B cell (primary cell): ENCODE data around the gene RER1. TPM values are rescaled to one million over a fixed set of nuclear protein-coding genes. Genes with fewer than 3 reads are reported as not detected.

Source experiments
- ATAC-seq: fragments of 200-7000 bp; cut with Tn5 transposase; one replicate; pipeline ENCODE4 v1.10.0; 2021; ENCODE audit warnings: low read depth, mild to moderate bottlenecking, moderate number of reproducible peaks, moderate library complexity
- CTCF ChIA-PET: fragments of 350-600 bp; sonication (Branson Sonifier 250); formaldehyde crosslinking; loops from one replicate; lab custom pipeline; 2021; ENCODE audit warnings: antibody characterized with exemption, inconsistent platforms; lab: Charles Lee
- POLR2A ChIA-PET: fragments of 350-600 bp; sonication (Branson Sonifier 250); formaldehyde crosslinking; loops from one replicate; lab custom pipeline; 2021; ENCODE audit warnings: antibody characterized with exemption; lab: Charles Lee
- DNase-seq: peaks from one replicate; pipeline ENCODE4 v3.0.0; 2013
- H2AFZ ChIP-seq: 2 replicates; pipeline ENCODE4 v1.6.1; 2012; ENCODE audit warnings: mild to moderate bottlenecking, low read depth, low read length; ENCODE audit not compliant: insufficient read depth, poor library complexity, severe bottlenecking
- H3K27ac ChIP-seq, 2 donors: 1 replicate in 1 of 2; 2 replicates in 1 of 2; pipeline ENCODE4 v1.5.1; 2012 to 2013; ENCODE audit warnings: low read length in 2 of 2, mild to moderate bottlenecking in 2 of 2, moderate library complexity in 1 of 2
- H3K27me3 ChIP-seq, 4 experiments: fragments of 200-600 bp in 1 of 4; sonication (generic) in 1 of 4; replicated peaks in 1 of 4; 1 replicate in 2 of 4; 2 replicates in 2 of 4; pipeline versions ENCODE4 v1.6.1 to v1.7.0; 2013 to 2016; ENCODE audit warnings: low read length in 3 of 4, mild to moderate bottlenecking in 2 of 4, mixed read lengths in 1 of 4, moderate library complexity in 1 of 4; ENCODE audit not compliant: insufficient read depth in 4 of 4, control insufficient read depth in 3 of 4; ENCODE audit errors: control extremely low read depth in 1 of 4
- H3K36me3 ChIP-seq, 2 experiments: replicated peaks in 1 of 2; 1 replicate in 1 of 2; 2 replicates in 1 of 2; pipeline versions ENCODE4 v1.6.1 to v1.7.1; 2013; ENCODE audit warnings: low read length in 1 of 2; ENCODE audit not compliant: insufficient read depth in 2 of 2, control insufficient read depth in 1 of 2; ENCODE audit errors: control extremely low read depth in 1 of 2, extremely low read depth in 1 of 2
- H3K4me1 ChIP-seq, 2 donors: fragments of 200-600 bp in 1 of 2; sonication (generic) in 1 of 2; 1 replicate in 1 of 2; 2 replicates in 1 of 2; pipeline versions ENCODE4 v1.5.1 to v1.6.1; 2013 to 2017; ENCODE audit warnings: low read length in 2 of 2; ENCODE audit not compliant: control insufficient read depth in 2 of 2, insufficient read depth in 2 of 2
- H3K4me2 ChIP-seq: replicated peaks from 2 replicates; pipeline ENCODE3; 2012; ENCODE audit warnings: mild to moderate bottlenecking, low read depth, low read length; ENCODE audit not compliant: poor library complexity, severe bottlenecking
- H3K4me3 ChIP-seq, 5 experiments: fragments of 200-600 bp in 1 of 5; sonication (generic) in 1 of 5; 1 replicate in 3 of 5; 2 replicates in 2 of 5; pipeline versions ENCODE4 v1.5.1 to v1.7.0; 2011 to 2016; ENCODE audit warnings: low read length in 4 of 5, mild to moderate bottlenecking in 4 of 5, low read depth in 2 of 5, control low read depth in 1 of 5, moderate library complexity in 1 of 5; ENCODE audit not compliant: insufficient read depth in 1 of 5; ENCODE audit errors: control extremely low read depth in 1 of 5, extremely low read depth in 1 of 5
- H3K79me2 ChIP-seq: fragments of 200-600 bp; sonication (generic); one replicate; pipeline ENCODE4 v1.6.0; 2016; ENCODE audit warnings: low read length; ENCODE audit not compliant: control insufficient read depth, insufficient read depth
- H3K9ac ChIP-seq: fragments of 200-600 bp; sonication (generic); 2 replicates; pipeline ENCODE4 v1.6.1; 2017; ENCODE audit warnings: mild to moderate bottlenecking, low read length, moderate library complexity
- H3K9me3 ChIP-seq, 3 donors: one replicate each; pipeline versions ENCODE4 v1.6.1 to v1.7.1; 2013; ENCODE audit warnings: low read length in 2 of 3; ENCODE audit not compliant: control insufficient read depth in 2 of 3, insufficient read depth in 1 of 3; ENCODE audit errors: control extremely low read depth in 1 of 3
- H4K20me1 ChIP-seq: 2 replicates; pipeline ENCODE4 v1.6.0; 2012; ENCODE audit warnings: mild to moderate bottlenecking, low read length; ENCODE audit not compliant: insufficient read depth, control insufficient read depth, poor library complexity, severe bottlenecking
- H3K27ac Mint-ChIP-seq: one replicate; pipeline ENCODE4 v1.8.0; 2021; ENCODE audit warnings: mixed read lengths
- H3K27me3 Mint-ChIP-seq: one replicate; pipeline ENCODE4 v1.8.0; 2021; ENCODE audit warnings: mixed read lengths
- H3K4me1 Mint-ChIP-seq: one replicate; pipeline ENCODE4 v1.8.0; 2021; ENCODE audit warnings: mixed read lengths
- H3K4me3 Mint-ChIP-seq: one replicate; pipeline ENCODE4 v1.8.0; 2021; ENCODE audit warnings: mixed read lengths
- H3K9me3 Mint-ChIP-seq: one replicate; pipeline ENCODE4 v1.8.0; 2022; ENCODE audit warnings: mixed read lengths; ENCODE audit not compliant: insufficient read depth
- CTCF ChIP-seq: fragments of 200-600 bp; IDR thresholded peaks from one replicate; pipeline ENCODE4 v1.8.0; 2022; ENCODE audit warnings: antibody characterized with exemption, mild to moderate bottlenecking
- EZH2 ChIP-seq: IDR thresholded peaks from 2 replicates; pipeline ENCODE4 v1.6.1; 2012; ENCODE audit warnings: borderline replicate concordance, low read depth, mild to moderate bottlenecking, moderate library complexity, low read length; ENCODE audit not compliant: insufficient read depth, poor library complexity, severe bottlenecking
- WGBS: methylation state at CpG from one replicate; pipeline ENCODE4 v1.1.5; 2013; ENCODE audit warnings: missing lambda C conversion rate; ENCODE audit not compliant: insufficient coverage; 5-methylcytosine and 5-hydroxymethylcytosine counted together
- intact Hi-C: fragments of 100-400 bp; cut with micrococcal nuclease; formaldehyde crosslinking; loops from one replicate; pipeline ENCODE4 v1.10.0; 2022
- polyA plus RNA-seq: library from polyadenylated mRNA; depleted of rRNA; stranded (reverse); fragments of >200 nt; gene quantifications from 2 replicates; pipeline ENCODE4 v1.2.3, GENCODE V29; 2012
- total RNA-seq, 2 donors: library from RNA; stranded (reverse); fragments of 120-200 nt in 1 of 2; gene quantifications; 1 replicate in 1 of 2; 2 replicates in 1 of 2; pipeline versions ENCODE4 v1.2.3 to v1.2.4, GENCODE V29; 2013 to 2022

RER1 gene
- total and polyA plus RNA-seq, 2 donors (not counting 1 experiment from before 2014, with no cell fraction given): 78.5 to 118 TPM

- H3K4me2 ChIP-seq: no peak overlapping the region
- ChIA-PET POLR2A (no interaction called here), CTCF (interaction anchor here (0.8 kb wide), 1 partner anchor 202 kb away, joined by 3 read pairs; the partner anchor contains the start of gene FAAP20)
- H3K36me3 ChIP-seq: peaks cover 2 to 78% of the 10 kb centered on the region in 2 experiments
- H3K9me3 Mint-ChIP-seq: no peaks in the 10 kb centered on the region
- H3K9ac ChIP-seq: no peak overlapping the region
- TF ChIP-seq CTCF (no peak), EZH2 (no peak)
- peak overlapping the region; percentile 63 for H3K27ac Mint-ChIP-seq
- no peak overlapping the region for H3K4me3 ChIP-seq
- H3K79me2 ChIP-seq: peaks cover 88% of the 10 kb centered on the region
- H2AFZ ChIP-seq: no peak overlapping the region
- H4K20me1 ChIP-seq: peaks cover 85% of the 10 kb centered on the region
- no peak overlapping the region for H3K27ac ChIP-seq
- DNase-seq (no peak), ATAC-seq (no peak)
- 98% methylated on average over 19 of the region's 19 CpGs for WGBS
- no peaks in the 10 kb centered on the region for H3K27me3 Mint-ChIP-seq
- intact Hi-C loops: no loop called here
- H3K4me3 Mint-ChIP-seq: no peak overlapping the region
- no peaks in the 10 kb centered on the region for H3K27me3 ChIP-seq
- H3K4me1 Mint-ChIP-seq: peaks cover 40% of the 10 kb centered on the region
- H3K4me1 ChIP-seq: peaks cover 18 to 23% of the 10 kb centered on the region in 2 donors
- H3K9me3 ChIP-seq: no peaks in the 10 kb centered on the region
These were observed 5.5 kb downstream of the RER1 start for GRCh38 chr1:2397007-2397679.

DNA sequence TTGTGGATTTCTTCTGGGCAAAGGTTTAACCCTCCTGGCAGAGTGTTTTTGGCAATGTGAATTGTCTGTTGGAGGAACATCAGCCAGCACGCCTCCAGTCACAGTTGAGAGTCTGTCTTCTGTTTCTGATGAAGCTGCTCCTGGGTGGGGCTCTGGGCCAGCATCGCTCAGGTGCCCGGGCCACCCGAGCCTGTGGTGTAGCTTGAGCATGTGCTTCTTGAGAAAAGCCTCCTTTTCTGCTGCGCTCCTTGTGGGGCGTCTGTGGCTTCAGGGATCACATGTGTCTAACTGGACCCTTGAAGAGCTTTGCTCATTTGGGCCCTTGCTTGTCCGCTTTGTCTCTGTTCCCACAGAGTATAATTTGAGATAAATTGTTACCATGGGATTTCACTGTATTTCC lies 7.2 kb downstream of the RER1 start:
- WGBS: 98% methylated on average over 7 of the region's 7 CpGs
- H3K27me3 Mint-ChIP-seq: no peaks in the 10 kb centered on the region
- Histone ChIP-seq H3K36me3 (peaks cover 2 to 84% of the 10 kb centered on the region in 2 experiments), H3K9me3 (no peaks in the 10 kb centered on the region), H3K27me3 (no peaks in the 10 kb centered on the region), H3K79me2 (peaks cover 74% of the 10 kb centered on the region), H3K4me2 (no peak overlapping the region), H4K20me1 (peaks cover 80% of the 10 kb centered on the region), H3K27ac (no peak overlapping the region), H3K4me3 (no peak overlapping the region), H3K4me1 (peaks cover 1 to 6% of the 10 kb centered on the region in 2 donors), H3K9ac (no peak overlapping the region), H2AFZ (no peak overlapping the region)
- H3K4me1 Mint-ChIP-seq: peaks cover 23% of the 10 kb centered on the region
- H3K4me3 Mint-ChIP-seq: no peak overlapping the region
- intact Hi-C loops: no loop called here
- ChIA-PET CTCF (no interaction called here), POLR2A (no interaction called here)
- no peak for ATAC-seq
- no peaks in the 10 kb centered on the region for H3K9me3 Mint-ChIP-seq
- TF ChIP-seq CTCF (no peak), EZH2 (no peak)
- no peak overlapping the region for H3K27ac Mint-ChIP-seq
- no peak for DNase-seq
